ENCODE results near the gene HSFX1.

HSFX1 gene

GRCh38 chrX:149804102-149804501, 30.2 kb downstream of the HSFX1 start:
- no peak for DNase-seq (ENCODE audit: low spot score)

DNA sequence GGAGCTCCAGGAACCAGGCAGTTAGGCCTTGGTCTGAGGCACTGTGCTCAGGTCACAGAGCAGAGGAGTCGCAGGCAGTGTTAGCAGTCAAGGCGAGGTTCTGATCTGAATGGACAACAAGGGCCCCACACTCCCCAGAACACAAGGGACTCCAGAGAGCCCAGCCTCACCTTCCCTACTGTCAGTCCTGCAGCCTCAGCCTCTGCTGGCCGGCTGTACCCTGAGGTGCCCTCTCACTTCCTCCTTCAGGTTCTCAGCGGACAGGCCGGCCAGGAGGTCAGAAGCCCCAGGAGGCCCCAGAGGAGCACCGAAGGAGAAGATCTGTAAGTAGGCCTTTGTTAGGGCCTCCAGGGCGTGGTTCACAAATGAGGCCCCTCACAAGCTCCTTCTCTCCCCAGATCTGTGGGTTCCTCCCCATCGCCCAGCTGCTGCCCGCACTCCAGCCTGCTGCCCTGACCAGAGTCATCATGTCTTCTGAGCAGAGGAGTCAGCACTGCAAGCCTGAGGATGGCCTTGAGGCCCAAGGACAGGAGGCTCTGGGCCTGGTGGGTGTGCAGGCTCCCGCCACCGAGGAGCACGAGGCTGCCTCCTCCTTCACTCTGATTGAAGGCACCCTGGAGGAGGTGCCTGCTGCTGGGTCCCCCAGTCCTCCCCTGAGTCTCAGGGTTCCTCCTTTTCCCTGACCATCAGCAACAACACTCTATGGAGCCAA, 34.0 kb downstream of the HSFX1 start:
- no peak for DNase-seq (ENCODE audit: low spot score)

DNA sequence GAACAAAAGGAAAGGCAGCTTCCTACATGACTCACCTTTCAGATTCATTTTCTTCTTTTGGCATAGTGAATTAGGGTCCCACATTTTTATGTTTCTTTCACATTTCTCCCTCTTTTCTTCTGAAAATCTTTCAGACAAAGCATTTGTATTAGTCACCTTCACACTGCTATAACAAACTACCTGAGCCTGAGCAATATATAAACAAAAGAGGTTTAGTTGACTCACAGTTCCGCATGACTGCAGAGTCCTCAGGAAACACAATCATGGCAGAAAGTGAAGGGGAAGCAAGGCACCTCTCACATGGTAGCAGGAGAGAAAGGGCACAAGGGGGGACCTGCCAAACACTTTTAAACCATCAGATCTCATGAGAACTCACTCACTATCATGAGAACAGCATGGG, 44.8 kb downstream of the HSFX1 start:
- DNase-seq (ENCODE audit: low spot score) = no peak

- DNase-seq (ENCODE audit: low spot score) = no peak
These were observed 45.5 kb downstream of the HSFX1 start for GRCh38 chrX:149819371-149819770.

DNA sequence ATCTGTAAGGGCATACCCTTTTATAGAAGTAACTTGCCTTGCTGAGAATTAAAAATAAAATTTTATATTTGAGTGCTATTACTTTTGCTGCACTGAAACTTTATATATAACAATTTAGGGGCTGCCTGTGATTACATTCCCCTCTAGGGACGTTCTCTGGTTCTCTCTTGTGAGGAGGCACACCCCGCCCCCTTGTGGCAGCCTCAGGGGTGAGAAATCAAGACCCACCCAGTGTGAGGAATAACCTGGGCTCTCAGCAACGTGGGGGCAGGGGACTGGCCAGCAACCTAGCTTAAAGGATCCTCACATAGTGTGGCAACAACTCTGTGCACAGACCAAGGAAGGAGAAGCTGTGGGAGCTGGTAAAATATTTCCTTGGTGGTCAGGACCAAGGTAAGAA, 51.6 kb downstream of the HSFX1 start:
- peak; percentile 11 for DNase-seq (ENCODE audit: low spot score)
